VCaP (cell line): Measurements from ENCODE around the gene CHI3L2.

Experiments
- H3K27ac ChIP-seq: fragments of 450-650 bp; 2 replicates; pipeline ENCODE4 v1.5.1; 2017
- TF ChIP-seq, protein P1 (sequence below): fragments of 450-650 bp; conservative IDR thresholded peaks from 2 replicates; pipeline ENCODE4 v1.5.1; 2017; ENCODE audit warnings: mild to moderate bottlenecking, moderate library complexity

The CHI3L2 gene, protein sequence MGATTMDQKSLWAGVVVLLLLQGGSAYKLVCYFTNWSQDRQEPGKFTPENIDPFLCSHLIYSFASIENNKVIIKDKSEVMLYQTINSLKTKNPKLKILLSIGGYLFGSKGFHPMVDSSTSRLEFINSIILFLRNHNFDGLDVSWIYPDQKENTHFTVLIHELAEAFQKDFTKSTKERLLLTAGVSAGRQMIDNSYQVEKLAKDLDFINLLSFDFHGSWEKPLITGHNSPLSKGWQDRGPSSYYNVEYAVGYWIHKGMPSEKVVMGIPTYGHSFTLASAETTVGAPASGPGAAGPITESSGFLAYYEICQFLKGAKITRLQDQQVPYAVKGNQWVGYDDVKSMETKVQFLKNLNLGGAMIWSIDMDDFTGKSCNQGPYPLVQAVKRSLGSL

DNA sequence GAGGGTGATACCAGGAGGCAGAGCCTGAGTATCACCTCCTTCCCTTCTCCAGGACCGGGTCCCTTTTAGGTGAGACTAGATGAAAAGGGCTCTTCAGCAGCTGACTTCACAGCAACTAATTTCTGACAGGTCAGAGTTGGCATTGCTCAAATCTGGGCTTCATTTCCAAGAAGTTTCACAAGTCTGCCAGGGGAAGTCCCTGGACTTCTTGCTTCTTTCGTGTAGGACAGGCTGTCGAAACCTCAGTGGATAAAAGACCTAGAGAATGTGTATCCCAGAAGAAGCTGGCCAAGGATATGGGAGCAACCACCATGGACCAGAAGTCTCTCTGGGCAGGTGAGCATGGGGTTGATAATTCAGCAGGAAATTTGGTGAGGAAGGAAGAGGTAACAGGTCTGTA lies at the start of gene CHI3L2:
Gene CHI3L2 (plus strand): TSS at position 280 of the 400 bp plus-strand sequence. CDS start 17 bp downstream, at position 297.
- H3K27ac ChIP-seq: no peak within 1 kb of the TSS
- TF ChIP-seq, protein P1, sequence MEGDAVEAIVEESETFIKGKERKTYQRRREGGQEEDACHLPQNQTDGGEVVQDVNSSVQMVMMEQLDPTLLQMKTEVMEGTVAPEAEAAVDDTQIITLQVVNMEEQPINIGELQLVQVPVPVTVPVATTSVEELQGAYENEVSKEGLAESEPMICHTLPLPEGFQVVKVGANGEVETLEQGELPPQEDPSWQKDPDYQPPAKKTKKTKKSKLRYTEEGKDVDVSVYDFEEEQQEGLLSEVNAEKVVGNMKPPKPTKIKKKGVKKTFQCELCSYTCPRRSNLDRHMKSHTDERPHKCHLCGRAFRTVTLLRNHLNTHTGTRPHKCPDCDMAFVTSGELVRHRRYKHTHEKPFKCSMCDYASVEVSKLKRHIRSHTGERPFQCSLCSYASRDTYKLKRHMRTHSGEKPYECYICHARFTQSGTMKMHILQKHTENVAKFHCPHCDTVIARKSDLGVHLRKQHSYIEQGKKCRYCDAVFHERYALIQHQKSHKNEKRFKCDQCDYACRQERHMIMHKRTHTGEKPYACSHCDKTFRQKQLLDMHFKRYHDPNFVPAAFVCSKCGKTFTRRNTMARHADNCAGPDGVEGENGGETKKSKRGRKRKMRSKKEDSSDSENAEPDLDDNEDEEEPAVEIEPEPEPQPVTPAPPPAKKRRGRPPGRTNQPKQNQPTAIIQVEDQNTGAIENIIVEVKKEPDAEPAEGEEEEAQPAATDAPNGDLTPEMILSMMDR: no peak

DNA sequence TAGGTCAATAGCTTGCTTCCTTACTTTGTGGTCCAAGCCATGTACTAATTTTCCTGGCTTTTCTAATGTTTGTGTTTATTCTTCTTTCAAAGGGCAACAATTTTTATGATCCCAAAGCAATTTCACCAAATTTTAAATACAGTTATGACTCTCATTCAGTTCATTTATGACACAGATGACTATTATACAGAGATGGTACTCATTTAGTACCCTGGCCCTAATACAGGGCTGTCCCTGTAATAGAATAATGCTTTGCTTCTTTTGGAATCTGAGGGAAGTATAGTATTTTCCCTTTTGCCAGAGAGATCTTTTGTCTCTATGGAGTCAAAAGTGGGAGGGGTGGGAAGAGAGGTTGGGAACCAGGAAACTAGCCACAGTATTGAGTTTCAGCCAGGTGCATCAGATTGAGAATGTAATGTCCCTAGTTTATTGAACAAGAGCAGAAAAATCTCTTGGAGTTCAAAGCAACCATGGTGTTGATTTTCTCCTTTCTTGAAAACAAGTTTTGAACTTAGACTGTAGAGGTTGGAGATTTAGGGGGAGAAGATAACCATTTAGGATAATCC lies 47.5 kb upstream of the CHI3L2 start:
- H3K27ac ChIP-seq: no peak overlapping the region
- TF ChIP-seq, protein P1: no peak

DNA sequence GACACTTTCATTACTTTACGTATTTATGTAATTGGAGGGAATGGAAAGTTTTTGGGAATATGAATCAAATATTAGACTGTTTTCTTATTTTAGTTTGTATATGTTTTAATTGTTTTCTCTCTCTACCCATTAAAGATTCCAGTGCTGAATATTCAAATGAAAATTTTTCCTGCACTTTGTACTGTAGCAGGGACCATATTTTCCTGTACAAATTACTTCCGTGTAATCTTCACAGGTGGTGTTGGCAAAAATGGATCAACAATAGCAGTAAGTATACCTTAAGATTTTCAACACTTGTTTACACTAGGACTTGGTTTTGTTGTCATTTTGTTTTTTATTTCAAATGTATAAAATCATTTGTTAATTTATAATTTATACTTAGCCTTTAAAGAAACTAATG lies 45.5 kb upstream of the CHI3L2 start:
- H3K27ac ChIP-seq: no peak overlapping the region
- TF ChIP-seq, protein P1: no peak

DNA sequence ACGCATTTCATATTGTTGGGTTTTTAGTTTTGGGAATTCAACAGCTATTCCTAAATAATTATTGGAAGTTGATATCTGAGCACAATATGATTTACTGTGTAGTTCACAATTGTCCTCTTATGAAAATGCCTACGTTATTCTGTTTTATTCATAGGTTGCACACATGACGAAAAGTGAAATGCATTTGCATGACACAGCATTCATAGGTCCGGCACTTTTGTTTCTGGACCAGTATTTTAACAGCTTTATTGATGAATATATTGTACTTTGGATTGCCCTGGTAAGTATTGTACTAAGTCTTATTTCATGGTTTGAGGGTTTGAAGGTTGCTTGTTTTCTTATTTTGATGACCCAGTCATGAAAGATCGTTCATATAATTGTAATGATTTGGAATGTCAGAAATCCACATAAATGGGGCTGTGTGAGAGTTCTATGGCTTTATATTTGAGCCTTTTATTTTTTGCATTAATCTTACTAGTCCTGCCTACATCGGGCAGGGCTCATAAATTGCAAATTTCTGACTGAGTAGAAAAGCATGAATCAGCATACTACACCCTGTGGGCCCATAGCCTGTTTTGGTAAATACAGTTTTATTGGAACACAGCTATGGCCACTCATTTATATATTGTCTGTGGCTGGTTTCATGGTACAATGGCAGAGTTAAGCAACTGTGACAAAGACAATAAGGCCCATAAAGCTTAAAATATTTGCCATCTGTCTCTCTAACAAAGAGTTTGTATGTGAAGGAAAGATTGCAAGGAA lies 44.0 kb upstream of the CHI3L2 start:
- no peak overlapping the region for H3K27ac ChIP-seq
- TF ChIP-seq, protein P1: no peak

DNA sequence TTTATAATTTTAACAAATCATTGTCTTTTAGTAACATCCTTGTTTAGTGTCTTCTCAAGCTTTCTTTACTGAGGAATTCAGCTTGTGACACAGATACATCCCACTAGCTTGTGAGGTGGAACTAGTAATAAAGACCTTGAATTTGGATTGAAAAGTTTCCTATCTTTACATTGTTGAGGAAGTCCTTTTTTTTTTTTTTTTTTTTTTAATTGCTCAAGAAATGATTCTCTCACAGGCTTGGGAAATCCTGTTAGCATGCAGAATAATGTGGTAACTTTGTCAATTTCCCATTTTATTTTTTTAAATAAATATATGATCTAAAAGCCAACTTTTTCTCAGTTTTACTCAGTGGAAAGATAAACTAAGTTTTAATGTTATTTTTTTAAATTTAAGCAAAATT lies 42.9 kb upstream of the CHI3L2 start:
- H3K27ac ChIP-seq: no peak overlapping the region
- TF ChIP-seq, protein P1: no peak

DNA sequence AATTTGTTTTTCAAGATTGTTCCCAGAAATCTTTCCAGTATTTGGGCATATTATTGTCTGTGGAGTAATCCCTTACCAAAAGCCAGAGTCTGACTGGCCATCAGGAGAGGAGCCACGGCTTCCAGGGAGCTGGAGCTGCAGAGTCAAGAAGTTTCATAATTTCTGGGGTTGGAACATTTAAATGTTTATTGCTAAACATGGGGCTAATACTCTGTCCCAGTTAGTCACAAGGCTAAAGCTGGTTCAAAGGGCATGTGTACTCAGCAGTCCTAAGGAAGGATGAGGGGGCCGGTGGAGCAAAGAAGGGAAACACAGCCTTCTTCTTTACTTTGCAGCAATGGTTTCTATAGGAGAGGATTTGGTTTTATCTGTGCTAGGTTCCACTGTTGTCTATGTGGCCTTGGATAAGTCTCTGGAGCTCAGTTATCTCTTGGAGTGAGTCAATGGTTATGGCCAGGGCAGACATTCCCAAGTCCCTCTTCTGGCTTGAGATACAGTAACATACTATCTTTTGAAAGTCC lies 36.5 kb upstream of the CHI3L2 start:
- TF ChIP-seq, protein P1: no peak
- H3K27ac ChIP-seq: no peak overlapping the region

DNA sequence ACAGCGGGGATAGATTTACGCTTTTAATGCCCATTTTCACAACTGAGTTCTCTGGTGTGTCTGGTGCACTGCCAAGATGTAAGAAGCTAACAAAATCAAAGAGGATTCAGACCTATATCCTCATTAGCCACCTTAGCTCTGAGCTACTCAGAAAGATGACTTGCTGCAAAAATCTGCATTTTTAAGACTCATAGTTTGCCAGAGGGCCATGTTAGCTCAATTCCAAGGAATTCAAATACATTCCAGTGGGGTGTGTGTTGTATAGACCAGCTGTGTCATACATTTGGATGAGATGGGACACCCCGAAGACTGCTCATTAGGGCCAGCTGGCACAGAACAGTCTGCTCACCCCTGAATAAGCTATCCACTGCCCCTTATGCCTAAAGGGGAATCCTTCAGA lies 36.0 kb upstream of the CHI3L2 start:
- TF ChIP-seq, protein P1: no peak
- no peak overlapping the region for H3K27ac ChIP-seq
